GM19035 (cell line): ENCODE results near the gene CEP95.
"Not testable (repeated sequence)": the region's sequence is repeated elsewhere in the genome, so short reads cannot be mapped to it uniquely, and the experiment has no call there.

Experiments
- ATAC-seq: cut with Tn5 transposase; IDR thresholded peaks from one replicate; pipeline ENCODE4 v1.9.1; 2021; ENCODE audit not compliant: unreplicated experiment

The CEP95 gene

DNA sequence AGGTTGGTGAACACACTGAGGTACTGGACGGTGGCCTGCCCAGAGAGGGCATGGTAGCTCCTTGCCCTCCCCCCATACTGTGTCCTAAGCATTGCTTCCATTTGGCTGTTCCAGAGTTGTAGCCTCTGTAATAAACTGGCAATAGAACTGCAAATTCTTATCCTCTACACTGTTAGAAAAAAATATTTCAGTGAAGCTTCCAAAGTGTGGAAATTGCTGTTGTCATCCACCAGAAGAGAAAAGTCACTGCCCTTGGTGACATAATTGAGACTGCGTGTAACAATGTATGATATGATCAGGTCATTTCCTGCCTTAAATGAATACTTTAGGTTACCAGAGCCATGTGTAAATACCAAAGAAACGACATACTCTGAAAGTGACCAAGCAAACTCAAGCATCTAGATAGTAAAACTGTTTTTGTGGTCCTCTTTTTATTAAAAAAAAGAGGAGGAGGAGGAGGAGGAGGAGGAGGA lies 65.9 kb downstream of the CEP95 start:
- no peak for ATAC-seq

GRCh38 chr17:64573214-64573613 lies 66.4 kb downstream of the CEP95 start:
- no peak for ATAC-seq

- no peak for ATAC-seq
Measured at GRCh38 chr17:64574646-64575045, 67.9 kb downstream of the CEP95 start.

DNA sequence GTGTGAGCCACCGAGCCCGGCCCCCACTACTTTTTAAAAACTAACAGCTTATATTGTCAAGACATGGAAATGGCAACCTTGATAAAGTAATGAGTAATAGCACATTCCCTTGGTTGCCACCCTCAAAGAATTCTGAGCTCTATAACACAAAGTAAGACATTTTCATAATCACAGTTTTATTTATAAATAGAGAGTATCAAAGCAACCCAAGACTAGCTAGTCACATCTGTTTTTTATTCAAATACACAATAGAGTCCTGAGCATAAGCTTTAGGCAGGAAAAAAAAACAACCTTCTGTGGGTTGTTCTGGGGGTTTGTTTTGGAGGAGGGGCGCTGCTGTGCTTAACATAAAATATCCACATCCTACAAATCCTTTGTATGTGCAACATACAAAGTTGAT lies 68.7 kb downstream of the CEP95 start:
- no peak for ATAC-seq

DNA sequence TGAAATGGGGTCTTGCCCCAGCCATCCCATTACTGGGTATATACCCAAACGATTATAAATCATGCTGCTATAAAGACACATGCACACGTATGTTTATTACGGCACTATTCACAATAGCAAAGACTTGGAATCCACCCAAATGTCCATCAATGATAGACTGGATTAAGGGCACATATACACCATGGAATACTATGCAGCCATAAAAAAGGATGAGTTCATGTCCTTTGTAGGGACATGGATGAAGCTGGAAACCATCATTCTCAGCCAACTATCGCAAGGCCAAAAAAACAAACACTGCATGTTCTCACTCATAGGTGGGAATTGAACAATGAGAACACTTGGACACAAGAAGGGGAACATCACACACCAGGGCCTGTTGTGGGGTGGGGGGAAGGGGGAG lies 70.2 kb downstream of the CEP95 start:
- not testable (repeated sequence) for ATAC-seq

GRCh38 chr17:64579917-64580316 lies 73.1 kb downstream of the CEP95 start:
- ATAC-seq = no peak

DNA sequence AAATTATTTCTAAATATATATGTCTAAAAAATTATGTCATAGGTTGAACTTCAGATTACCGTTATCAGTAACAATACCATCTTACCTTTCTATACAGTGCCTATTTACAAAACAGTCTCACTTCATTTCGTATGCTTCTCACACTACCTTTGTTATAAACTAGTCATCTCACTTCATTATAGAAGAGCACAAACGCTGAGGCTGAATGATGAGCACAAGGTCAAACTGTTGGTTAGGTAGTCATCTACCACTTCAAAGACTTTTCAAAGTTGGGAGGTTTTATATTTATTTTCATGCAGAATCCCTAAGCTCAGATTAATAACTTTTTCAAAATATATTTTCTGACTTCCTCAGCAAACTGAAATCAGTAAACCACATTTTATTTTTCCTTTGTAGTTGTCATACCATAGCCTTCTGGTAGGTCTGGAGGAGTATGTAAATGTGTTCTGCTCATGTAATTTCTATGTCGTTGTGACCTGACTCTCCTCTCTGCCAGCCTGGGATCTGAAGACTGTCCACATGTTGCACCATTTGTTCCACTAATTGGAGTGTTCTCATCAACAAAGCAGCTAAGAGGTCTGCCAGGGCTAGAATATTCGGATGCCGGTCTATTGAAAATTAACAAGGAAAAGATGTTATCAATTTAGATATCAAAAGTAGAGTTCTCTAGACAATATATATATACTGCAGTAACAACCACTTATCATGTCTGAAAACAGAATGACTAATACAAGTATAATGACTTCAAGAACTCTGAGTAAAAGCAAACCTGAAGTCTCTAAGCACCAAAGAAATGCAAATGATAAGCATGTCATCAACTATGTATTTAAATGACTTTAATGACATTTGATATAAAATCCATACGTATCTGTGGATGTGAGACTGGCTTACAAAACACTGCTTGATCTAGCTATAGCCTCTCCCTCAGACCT lies 73.9 kb downstream of the CEP95 start:
- no peak for ATAC-seq

- no peak for ATAC-seq
Measured at GRCh38 chr17:64583038-64583437, 76.3 kb downstream of the CEP95 start.

DNA sequence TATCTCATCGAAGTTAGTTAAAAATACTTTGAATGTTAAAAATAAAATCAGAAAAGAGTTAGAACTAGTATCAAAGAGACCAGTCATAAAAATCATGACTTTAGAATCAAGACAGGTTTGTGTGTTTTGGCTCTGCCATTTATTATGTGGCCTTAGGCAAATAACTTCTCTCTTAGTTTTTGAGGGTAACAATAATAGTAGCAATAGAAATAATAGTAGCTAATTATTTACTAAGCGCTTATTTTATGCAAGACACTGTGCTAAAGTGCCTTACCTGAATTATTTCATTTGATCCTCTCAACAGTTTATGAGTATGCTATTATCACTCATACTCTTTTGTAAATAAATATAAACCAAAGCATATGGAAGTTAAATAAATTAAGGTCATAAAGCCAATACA lies 78.4 kb downstream of the CEP95 start:
- no peak for ATAC-seq
